H1 (cell line): ENCODE measurements around the gene ALPI. TPM values are rescaled to one million over a fixed set of nuclear protein-coding genes. Genes with fewer than 3 reads are reported as not detected.

Experiments
- CBX5 ChIP-seq: fragments of 300-800, 300-1000 bp; sonication (generic); IDR thresholded peaks from 2 replicates; pipeline ENCODE4 v1.7.1; 2016; ENCODE audit warnings: antibody characterized with exemption, low read length, low read depth
- CBX8 ChIP-seq: fragments of 300-800, 300-1000 bp; sonication (generic); IDR thresholded peaks from 2 replicates; pipeline ENCODE4 v1.7.1; 2016; ENCODE audit warnings: low read depth, low read length, borderline replicate concordance
- CREB1 ChIP-seq: IDR thresholded peaks from 2 replicates; pipeline ENCODE4 v1.6.1; 2012; ENCODE audit warnings: inconsistent platforms
- EZH2 ChIP-seq: fragments of 200-600 bp; sonication (generic); IDR thresholded peaks from 2 replicates; pipeline ENCODE4 v1.7.1; 2012; ENCODE audit warnings: low read depth, mild to moderate bottlenecking, moderate library complexity, low read length, inconsistent platforms; ENCODE audit not compliant: severe bottlenecking
- PHF8 ChIP-seq: fragments of 200-600 bp; sonication (generic); conservative IDR thresholded peaks from 2 replicates; pipeline ENCODE4 v1.7.1; 2012; ENCODE audit warnings: low read depth, mild to moderate bottlenecking, inconsistent platforms, low read length, moderate library complexity
- SP1 ChIP-seq: IDR thresholded peaks from 2 replicates; pipeline ENCODE4 v1.6.1; 2011; ENCODE audit warnings: low read depth, low read length
- TAF7 ChIP-seq: optimal IDR thresholded peaks from 2 replicates; pipeline ENCODE3; 2011; ENCODE audit warnings: low read depth, mild to moderate bottlenecking, inconsistent platforms, low read length, moderate library complexity, borderline replicate concordance
- TEAD4 ChIP-seq: IDR thresholded peaks from 2 replicates; pipeline ENCODE4 v1.6.1; 2012; ENCODE audit warnings: low read depth, low read length, inconsistent platforms, mixed read lengths
- ZNF274 ChIP-seq: IDR thresholded peaks from 2 replicates; pipeline ENCODE4 v1.7.0; 2012; ENCODE audit warnings: low read length, borderline replicate concordance; ENCODE audit errors: extremely low read depth
- polyA plus RNA-seq, 7 experiments: library from polyadenylated mRNA; depleted of rRNA in 3 of 7; stranded (reverse) in 5 of 7; unstranded in 2 of 7; fragments of >200 nt in 5 of 7; fragments of 200-250 nt in 2 of 7; gene quantifications; 1 replicate in 5 of 7; 2 replicates in 1 of 7; 4 replicates in 1 of 7; pipeline versions ENCODE4 v1.2.1 to v1.2.3, GENCODE V29; 2011 to 2013; ENCODE audit warnings: missing spikeins in 2 of 7, mixed read lengths in 2 of 7
- total RNA-seq: library from RNA; stranded (reverse); fragmentation: NEBNext Ultra II Directional; extraction: Animal tissue kit (Norgen Biotek cat#: 25700); gene quantifications from 2 replicates; pipeline ENCODE4 v1.2.1, GENCODE V29; 2021

Gene ALPI
- total and polyA plus RNA-seq, 2 of the 8 experiments (the other 6 are each of a cell fraction or from before 2014, with no cell fraction given) = not detected

DNA sequence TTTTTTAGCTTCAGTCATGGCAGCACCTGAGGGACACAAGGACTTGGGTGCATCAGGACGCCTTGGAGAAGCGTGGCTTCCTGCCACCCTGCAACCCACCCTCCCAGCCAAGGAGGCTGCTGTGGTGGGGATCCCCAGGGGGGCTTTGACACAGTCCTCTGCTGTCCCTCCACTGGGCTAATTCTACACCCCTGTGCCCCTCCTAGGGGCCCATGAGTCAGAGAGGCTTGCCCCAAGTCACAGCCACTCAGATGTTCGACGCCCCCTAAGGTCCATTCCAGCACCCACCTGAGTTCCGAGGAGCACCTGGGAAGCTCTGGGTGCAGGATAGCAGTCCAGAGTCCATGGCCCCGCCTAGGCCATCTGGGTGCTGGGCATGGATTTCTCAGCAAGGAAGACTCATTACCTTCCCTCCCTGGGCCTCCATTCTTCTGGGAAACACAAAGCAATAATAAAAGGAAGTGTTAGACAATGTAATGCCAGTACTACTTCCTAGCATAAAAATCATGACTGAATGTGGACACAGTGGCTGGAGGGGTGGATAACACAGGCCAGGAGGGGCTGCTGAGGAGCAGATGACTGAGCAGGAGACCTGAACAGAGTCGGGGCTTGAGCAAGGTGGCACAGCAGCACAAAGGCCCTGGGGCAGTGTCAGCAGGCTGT is 45.6 kb upstream of the ALPI start (continued):
- no peak for TF ChIP-seq EZH2
- TF ChIP-seq TAF7 = no peak
- no peak for TF ChIP-seq CBX8
- TF ChIP-seq CREB1 = no peak
- no peak for TF ChIP-seq ZNF274
- no peak for TF ChIP-seq CBX5
- no peak for TF ChIP-seq TEAD4
- no peak for TF ChIP-seq PHF8
- TF ChIP-seq SP1 = no peak
